T-helper 1 cell treated with Interleukin-12 subunit alpha and Interleukin-12 subunit beta and Interleukin-4 antibody, amounts not matched to agents 30 μg/mL and 1 μg/mL, for 36 hours (primary cell): ENCODE results near the gene SEC24A.
A peak's percentile ranks its signal among the peaks of the same experiment; 100 is the strongest.
"Not testable (repeated sequence)": the region's sequence is repeated elsewhere in the genome, so short reads cannot be mapped to it uniquely, and the experiment has no call there.

Experiments used
- H3K27ac Mint-ChIP-seq: one replicate; pipeline ENCODE4 v1.8.0; 2021; ENCODE audit warnings: mild to moderate bottlenecking, mixed read lengths
- H3K27me3 Mint-ChIP-seq: one replicate; pipeline ENCODE4 v1.8.0; 2021; ENCODE audit warnings: low read depth, mixed read lengths
- H3K36me3 Mint-ChIP-seq: one replicate; pipeline ENCODE4 v1.8.0; 2021; ENCODE audit warnings: low read depth, mixed read lengths
- H3K4me1 Mint-ChIP-seq: one replicate; pipeline ENCODE4 v1.8.0; 2021; ENCODE audit warnings: low read depth, mixed read lengths
- H3K4me3 Mint-ChIP-seq: one replicate; pipeline ENCODE4 v1.8.0; 2021; ENCODE audit warnings: mild to moderate bottlenecking, moderate library complexity, mixed read lengths
- H3K9me3 Mint-ChIP-seq: one replicate; pipeline ENCODE4 v1.8.0; 2021; ENCODE audit warnings: mixed read lengths

The SEC24A gene

DNA sequence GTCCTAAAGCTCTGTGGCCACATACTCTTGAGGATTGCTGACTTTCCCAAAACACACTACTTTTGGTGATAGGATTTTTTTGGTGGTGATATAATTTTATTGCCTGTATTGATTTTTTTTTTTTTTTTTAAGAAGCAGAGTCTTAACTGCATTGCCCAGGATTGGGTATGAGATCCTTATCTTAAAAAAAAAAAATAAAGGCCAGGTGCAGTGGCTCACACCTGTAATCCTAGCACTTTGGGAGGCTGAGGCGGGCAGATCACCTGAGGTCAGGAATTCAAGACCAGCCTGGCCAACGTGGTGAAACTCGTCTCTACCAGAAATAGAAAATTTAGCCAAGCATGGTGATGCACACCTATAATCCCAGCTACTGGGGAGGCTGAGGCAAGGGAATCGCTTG is 28.8 kb downstream of the SEC24A start:
- H3K36me3 Mint-ChIP-seq = peaks cover 16% of the 10 kb centered on the region
- H3K27me3 Mint-ChIP-seq, H3K4me3 Mint-ChIP-seq, H3K9me3 Mint-ChIP-seq, H3K4me1 Mint-ChIP-seq, H3K27ac Mint-ChIP-seq: not testable (repeated sequence)

DNA sequence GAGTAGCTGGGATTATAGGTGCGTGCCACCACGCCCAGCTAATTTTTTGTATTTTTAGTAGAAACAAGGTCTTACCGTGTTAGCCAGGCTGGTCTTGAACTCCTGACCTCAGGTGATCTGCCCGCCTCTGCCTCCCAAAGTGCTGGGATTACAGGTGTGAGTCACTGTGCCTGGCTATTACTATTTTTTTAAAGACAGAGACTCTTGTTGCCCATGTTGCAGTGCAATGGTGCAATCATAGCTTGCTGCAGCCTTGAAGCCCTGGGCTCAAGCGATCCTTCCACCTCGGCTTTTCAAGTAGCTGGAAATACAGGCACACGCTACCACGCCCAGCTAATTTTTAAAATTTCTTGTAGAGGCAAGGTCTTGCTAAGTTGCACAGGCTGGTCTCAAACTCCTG is 41.6 kb downstream of the SEC24A start:
- peaks cover 60% of the 10 kb centered on the region for H3K36me3 Mint-ChIP-seq
- H3K27me3 Mint-ChIP-seq, H3K4me3 Mint-ChIP-seq, H3K27ac Mint-ChIP-seq, H3K9me3 Mint-ChIP-seq, H3K4me1 Mint-ChIP-seq: not testable (repeated sequence)

DNA sequence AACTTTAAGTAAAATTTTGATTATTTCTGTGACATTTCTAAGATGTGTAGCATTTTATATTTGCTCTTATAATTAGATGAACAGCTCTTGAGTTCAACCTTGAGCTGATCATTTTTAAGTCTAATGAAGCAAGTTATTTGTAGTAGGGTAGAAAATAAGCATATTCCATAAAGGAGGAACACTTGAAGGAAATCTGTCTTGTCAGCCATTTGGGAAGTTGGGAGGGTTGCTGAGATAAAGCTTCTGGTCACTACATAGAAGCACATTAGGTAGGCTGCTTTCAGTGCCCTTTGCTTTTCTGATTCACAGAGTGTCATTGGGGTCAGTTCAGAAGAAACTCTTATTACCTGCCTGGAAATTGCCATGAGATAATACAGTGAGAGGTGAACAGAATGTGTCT is 44.1 kb downstream of the SEC24A start:
- Mint-ChIP-seq H3K4me3 (no peak overlapping the region), H3K9me3 (no peaks in the 10 kb centered on the region), H3K4me1 (no peaks in the 10 kb centered on the region), H3K27ac (no peak overlapping the region), H3K36me3 (peaks cover 47% of the 10 kb centered on the region), H3K27me3 (no peaks in the 10 kb centered on the region)

DNA sequence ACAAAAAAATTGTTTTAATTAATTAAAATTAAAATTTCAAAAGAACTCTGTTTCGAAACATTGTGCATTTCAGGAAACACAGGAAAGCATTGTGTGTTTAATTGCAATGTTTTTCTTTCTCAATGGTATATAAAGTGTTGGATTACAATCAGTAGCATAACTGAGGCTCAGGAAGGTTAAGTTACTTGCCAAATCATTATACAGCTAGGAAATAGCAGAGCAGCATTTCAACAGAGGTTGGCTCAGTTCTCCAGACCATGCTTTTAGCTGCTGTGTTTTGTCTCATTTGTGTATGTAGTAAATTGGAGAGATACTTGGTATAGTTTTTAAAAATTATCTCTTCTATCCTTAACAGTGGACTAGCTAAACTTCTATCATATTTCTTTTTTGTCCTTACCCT is 59.7 kb downstream of the SEC24A start:
- H3K36me3 Mint-ChIP-seq = peaks cover 30% of the 10 kb centered on the region
- H3K27ac Mint-ChIP-seq = no peak overlapping the region
- H3K9me3 Mint-ChIP-seq = no peaks in the 10 kb centered on the region
- no peak overlapping the region for H3K4me3 Mint-ChIP-seq
- no peaks in the 10 kb centered on the region for H3K27me3 Mint-ChIP-seq
- no peaks in the 10 kb centered on the region for H3K4me1 Mint-ChIP-seq

DNA sequence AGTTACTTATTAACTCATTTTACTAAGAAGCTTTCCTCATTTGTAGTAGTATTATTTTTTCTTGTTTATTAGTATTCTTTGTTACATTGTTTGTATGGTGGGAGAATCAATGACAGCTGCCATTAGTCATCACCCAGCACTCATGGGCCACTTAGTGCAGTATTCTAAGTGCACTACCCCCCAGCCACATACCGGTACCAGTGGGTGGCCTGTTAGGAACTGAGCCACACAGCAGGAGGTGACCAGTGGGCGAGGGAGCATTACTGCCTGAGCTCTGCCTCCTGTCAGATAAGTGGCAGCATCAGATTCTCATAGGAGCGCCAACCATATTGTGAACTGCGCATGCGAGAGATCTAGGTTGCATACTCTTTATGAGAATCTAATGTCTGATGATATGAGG is 65.5 kb downstream of the SEC24A start:
- Mint-ChIP-seq H3K27ac (no peak overlapping the region), H3K9me3 (no peaks in the 10 kb centered on the region), H3K36me3 (peaks cover 37% of the 10 kb centered on the region), H3K4me3 (no peak overlapping the region), H3K4me1 (no peaks in the 10 kb centered on the region), H3K27me3 (no peaks in the 10 kb centered on the region)

DNA sequence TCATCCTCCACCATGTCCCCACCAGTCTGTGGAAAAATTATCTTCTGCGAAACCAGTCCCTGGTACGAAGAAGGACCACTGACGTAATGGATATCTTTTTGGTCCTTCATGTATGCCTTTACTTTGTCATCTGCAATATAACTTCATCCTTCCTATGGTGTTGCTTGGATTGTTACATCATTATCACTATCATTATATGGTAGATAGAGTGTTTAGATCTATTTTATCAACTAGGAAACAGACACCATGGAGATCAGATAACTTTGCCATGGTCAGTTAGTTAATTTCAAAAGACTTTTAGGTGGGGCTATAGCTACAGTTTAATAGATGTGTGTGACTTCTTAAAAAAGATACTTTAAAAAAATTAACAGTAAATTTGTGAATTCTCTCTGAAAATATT is 66.0 kb downstream of the SEC24A start:
- no peaks in the 10 kb centered on the region for H3K27me3 Mint-ChIP-seq
- H3K9me3 Mint-ChIP-seq = no peaks in the 10 kb centered on the region
- H3K36me3 Mint-ChIP-seq = peaks cover 34% of the 10 kb centered on the region
- H3K4me1 Mint-ChIP-seq = no peaks in the 10 kb centered on the region
- no peak overlapping the region for H3K27ac Mint-ChIP-seq
- no peak overlapping the region for H3K4me3 Mint-ChIP-seq

DNA sequence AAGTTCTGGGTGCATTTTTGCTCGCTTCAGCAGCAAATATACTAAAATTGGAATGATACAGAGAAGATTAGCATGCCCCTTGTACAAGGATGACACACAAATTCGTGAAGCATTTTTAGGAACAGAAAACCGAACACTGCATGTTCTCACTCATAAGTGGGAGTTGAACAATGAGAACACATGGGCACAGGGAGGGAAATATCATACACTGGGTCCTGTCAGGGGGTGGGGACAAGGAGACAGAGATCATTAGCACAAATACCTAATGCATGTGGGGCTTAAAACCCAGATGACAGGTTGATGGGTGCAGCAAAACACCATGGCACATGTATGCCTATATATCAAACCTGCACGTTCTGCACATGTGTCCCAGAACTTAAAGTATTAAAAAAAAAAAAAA is 66.9 kb downstream of the SEC24A start:
- H3K36me3 Mint-ChIP-seq = peaks cover 29% of the 10 kb centered on the region
- H3K27ac Mint-ChIP-seq, H3K9me3 Mint-ChIP-seq: not testable (repeated sequence)

DNA sequence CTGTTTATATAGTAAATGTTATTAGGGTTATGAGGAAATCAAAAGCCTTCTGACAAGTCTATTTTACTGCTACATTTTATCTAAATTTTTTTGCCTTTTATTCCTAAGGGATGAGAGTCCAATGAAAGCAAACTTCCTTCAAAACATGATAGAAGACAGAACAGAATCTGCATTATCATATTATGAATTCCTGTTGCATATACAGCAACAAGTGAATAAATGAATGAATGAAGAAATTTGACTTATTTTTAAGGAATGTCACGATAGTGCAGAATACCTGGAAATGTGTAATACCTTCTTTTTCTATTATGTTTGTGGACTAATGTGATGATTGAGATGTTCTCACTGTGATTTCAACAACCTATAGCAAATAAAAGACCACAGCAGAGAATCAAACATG is 76.3 kb downstream of the SEC24A start:
- no peaks in the 10 kb centered on the region for H3K9me3 Mint-ChIP-seq
- H3K27me3 Mint-ChIP-seq = no peaks in the 10 kb centered on the region
- peaks cover 12% of the 10 kb centered on the region for H3K36me3 Mint-ChIP-seq
- H3K4me1 Mint-ChIP-seq = no peaks in the 10 kb centered on the region
- no peak overlapping the region for H3K27ac Mint-ChIP-seq
- no peak overlapping the region for H3K4me3 Mint-ChIP-seq

More for the DNA sequence above, 66.9 kb downstream of the SEC24A start:
- not testable (repeated sequence) for H3K4me3 Mint-ChIP-seq, H3K27me3 Mint-ChIP-seq, H3K4me1 Mint-ChIP-seq

DNA sequence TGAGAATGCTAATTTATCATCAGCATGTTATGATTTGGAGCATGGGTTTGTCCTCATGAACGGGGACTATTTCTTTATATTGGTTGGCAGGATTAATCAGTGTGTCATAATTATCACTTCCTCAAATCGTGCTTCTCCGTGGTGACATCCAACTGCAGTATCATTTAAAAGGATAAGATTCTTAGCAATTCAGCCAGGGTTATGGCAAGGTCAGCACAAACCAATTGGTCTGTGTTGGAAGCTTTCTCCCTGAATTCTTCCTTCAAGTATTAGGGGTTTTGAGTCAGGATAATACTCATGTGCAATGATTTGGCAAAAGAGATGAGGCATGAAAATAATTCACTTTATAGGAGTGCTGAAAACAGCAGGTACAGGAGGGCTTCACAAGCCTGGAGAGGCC is 84.2 kb downstream of the SEC24A start:
- Mint-ChIP-seq H3K9me3 (no peaks in the 10 kb centered on the region), H3K27ac (no peak overlapping the region), H3K4me1 (peaks cover 1% of the 10 kb centered on the region), H3K27me3 (no peaks in the 10 kb centered on the region), H3K36me3 (no peaks in the 10 kb centered on the region), H3K4me3 (no peak overlapping the region)

DNA sequence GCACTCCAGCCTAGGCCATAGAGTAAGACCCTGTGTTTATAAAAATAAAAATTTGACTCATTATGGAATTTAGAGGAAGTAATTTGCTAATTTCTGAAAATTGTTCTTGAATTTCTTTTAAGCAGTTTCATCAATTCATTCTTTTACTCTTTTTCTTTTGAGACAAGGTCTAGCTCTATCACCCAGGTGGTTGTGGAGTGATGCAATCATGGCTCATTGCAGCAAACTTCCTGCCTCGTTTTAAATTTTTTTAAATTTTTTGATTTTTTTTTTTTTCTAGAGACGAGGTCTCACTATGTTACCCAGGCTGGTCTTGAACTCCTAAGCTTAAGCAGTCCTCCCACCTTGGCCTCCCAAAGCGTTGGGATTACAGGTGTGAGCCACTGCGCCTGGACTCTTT is 86.7 kb downstream of the SEC24A start:
- Mint-ChIP-seq H3K36me3 (peaks cover 5% of the 10 kb centered on the region), H3K9me3 (no peaks in the 10 kb centered on the region), H3K27ac (no peak overlapping the region), H3K4me3 (no peak overlapping the region), H3K4me1 (peaks cover 16% of the 10 kb centered on the region), H3K27me3 (no peaks in the 10 kb centered on the region)

DNA sequence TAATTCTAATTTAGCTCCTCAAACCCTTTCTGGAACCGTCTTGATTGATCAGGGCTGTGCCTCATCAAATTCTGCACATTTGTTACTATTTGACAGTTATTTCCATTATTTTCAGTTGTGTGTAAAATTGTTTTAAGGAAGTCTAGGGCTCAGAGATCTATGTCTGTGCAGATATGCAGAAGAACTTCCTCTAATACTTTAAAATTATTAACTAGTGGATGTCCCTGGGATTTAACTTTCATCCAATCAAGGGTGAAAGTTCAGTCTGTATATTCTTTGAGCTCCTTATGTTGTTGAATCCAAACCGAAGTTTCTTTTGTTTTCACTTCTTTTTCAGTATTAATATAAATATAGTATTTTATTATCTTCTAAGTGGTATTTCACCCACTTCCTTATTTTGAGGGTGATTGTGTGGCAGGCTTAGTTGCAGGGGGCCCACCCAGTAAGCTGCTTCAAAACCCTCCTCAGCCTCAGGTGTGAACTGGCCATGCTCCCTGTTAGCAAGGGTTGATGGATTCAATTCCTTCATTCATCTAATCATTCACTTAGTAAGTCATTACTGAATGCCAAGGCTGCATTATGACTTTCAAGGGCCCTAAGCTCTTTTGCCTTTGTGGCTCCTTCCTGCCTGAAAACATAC is 87.7 kb downstream of the SEC24A start:
- H3K36me3 Mint-ChIP-seq = peaks cover 7% of the 10 kb centered on the region
- H3K27me3 Mint-ChIP-seq = no peaks in the 10 kb centered on the region
- H3K4me3 Mint-ChIP-seq = no peak overlapping the region
- H3K9me3 Mint-ChIP-seq = no peaks in the 10 kb centered on the region
- peaks cover 18% of the 10 kb centered on the region for H3K4me1 Mint-ChIP-seq
- H3K27ac Mint-ChIP-seq = no peak overlapping the region

DNA sequence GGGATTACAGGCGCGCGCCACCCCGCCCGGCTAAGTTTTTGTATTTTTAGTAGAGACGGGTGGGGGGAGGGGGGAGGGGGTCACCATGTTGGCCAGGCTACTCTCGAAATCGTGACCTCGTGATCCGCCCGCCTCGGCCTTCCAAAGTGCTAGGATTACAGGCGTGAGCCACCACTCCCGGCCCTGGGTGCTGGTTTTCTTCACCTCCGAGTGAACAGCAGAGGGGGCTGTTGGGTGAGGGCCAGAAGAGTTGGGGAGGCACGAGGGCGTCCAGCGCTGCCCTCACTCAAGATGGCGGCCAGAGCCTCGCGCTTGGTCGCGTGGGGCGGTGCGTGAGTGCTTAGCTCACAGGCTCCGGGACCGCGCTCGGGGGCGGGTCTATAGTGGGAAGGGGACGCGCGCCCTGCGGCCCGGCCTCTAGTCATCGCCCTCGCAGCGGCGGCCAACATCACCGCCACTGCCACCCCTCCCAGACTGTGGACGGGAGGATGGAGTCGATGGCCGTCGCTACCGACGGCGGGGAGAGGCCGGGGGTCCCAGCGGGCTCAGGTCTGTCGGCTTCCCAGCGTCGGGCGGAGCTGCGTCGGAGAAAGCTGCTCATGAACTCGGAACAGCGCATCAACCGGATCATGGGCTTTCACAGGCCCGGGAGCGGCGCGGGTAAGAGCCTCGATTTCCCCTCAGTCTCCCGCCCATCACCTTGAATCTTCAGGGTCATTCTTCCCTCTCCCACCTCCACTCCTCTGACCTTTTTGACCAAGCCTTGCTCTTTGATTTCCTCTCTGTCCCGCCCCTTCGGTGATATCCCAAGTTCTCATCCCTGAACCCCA is 89.8 kb downstream of the SEC24A start, which contains the start of gene CAMLG:
TSS of gene CAMLG (plus strand) at position 416 of the 830 bp plus-strand sequence. CDS start at position 489, 73 bp downstream.
- Mint-ChIP-seq H3K4me3 (peak within 1 kb of the TSS; percentile 95), H3K27me3 (no peaks in the 10 kb centered on the region), H3K4me1 (peaks cover 21% of the 10 kb centered on the region), H3K27ac (peak within 1 kb of the TSS; percentile 90), H3K36me3 (peaks cover 7% of the 10 kb centered on the region), H3K9me3 (no peaks in the 10 kb centered on the region)

DNA sequence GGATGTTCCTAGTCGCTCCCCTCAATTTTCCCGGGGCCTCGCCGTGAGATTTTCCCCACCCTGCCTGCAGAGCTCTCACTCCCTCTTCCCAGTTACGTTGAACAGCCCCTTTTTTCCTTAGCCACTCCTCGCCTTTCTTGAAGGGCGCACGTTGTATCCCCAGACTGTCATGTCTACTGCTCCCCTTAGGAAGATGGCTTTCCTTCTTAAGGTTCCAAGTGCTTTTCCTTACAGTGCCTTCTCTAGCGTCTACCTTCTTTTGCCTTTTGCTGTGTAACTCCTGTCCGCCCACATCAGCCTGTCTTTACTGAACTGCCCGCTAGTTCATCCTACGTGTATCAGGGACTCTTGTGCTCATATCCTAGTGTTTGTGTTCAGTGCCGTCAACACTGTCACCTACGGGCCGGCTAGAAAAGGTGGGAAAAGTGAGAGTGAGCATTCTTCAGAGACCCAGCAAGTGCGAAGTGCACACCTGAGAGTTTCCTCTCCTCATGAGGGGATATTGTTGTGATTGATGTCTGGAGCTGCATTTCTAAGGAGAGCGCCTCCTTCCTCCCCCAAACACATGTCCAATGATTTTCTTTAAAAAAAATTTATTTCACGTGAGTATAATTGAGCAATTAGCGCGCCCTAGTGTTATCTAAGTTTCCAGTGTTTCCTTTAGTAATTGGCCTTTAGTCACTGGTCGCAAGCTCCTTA is 90.5 kb downstream of the SEC24A start:
- H3K36me3 Mint-ChIP-seq = peaks cover 7% of the 10 kb centered on the region
- H3K27me3 Mint-ChIP-seq = no peaks in the 10 kb centered on the region
- H3K4me3 Mint-ChIP-seq = peak overlapping the region; percentile 95
- H3K4me1 Mint-ChIP-seq = peaks cover 21% of the 10 kb centered on the region
- peak overlapping the region; percentile 90 for H3K27ac Mint-ChIP-seq
- H3K9me3 Mint-ChIP-seq = no peaks in the 10 kb centered on the region

DNA sequence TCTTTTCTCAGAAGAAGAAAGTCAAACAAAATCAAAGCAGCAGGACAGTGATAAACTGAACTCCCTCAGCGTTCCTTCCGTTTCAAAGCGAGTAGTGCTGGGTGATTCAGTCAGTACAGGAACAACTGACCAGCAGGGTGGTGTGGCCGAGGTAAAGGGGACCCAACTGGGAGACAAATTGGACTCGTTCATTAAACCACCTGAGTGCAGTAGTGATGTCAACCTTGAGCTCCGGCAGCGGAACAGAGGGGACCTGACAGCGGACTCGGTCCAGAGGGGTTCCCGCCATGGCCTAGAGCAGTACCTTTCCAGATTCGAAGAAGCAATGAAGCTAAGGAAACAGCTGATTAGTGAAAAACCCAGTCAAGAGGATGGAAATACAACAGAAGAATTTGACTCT is 92.5 kb downstream of the SEC24A start:
- H3K27me3 Mint-ChIP-seq = no peaks in the 10 kb centered on the region
- peaks cover 19% of the 10 kb centered on the region for H3K4me1 Mint-ChIP-seq
- no peak overlapping the region for H3K4me3 Mint-ChIP-seq
- H3K9me3 Mint-ChIP-seq = no peaks in the 10 kb centered on the region
- H3K36me3 Mint-ChIP-seq = peaks cover 7% of the 10 kb centered on the region
- H3K27ac Mint-ChIP-seq = no peak overlapping the region

DNA sequence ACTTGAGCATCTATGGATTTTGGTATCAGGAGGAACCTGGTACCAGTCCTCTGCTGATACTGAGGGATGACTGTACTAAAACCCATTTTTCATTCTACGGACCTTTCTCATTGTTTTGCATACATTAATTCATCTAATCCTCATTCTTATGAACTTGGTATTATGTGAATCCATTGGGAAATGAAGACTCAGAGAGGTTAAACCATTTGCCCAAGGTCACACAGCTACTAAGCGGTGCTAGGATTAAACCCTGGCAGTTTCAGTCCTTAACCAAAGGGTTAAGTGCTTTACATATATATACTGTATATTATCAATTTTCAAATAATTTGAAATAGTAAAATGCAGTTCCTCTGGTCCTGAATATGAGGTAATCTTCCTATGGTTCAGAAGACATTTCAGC is 93.5 kb downstream of the SEC24A start:
- H3K4me3 Mint-ChIP-seq = no peak overlapping the region
- H3K27ac Mint-ChIP-seq = no peak overlapping the region
- H3K9me3 Mint-ChIP-seq = no peaks in the 10 kb centered on the region
- peaks cover 7% of the 10 kb centered on the region for H3K36me3 Mint-ChIP-seq
- H3K27me3 Mint-ChIP-seq = no peaks in the 10 kb centered on the region
- H3K4me1 Mint-ChIP-seq = peaks cover 19% of the 10 kb centered on the region
